IMR-90 (cell line): ENCODE measurements around the gene PDLIM1. TPM values are rescaled to one million over a fixed set of nuclear protein-coding genes. Genes with fewer than 3 reads are reported as not detected.

Experiments
- ATAC-seq: fragments of 200-7000 bp; cut with Tn5 transposase; 2 replicates; pipeline ENCODE4 v1.9.1; 2020; ENCODE audit warnings: low read depth, mild to moderate bottlenecking, moderate library complexity
- BruUV-seq: library from RNA; stranded (reverse); fragments of 400-500 nt; replicated peaks from 2 replicates; lab custom pipeline; 2021; lab: Mats Ljungman, UMichigan
- CTCF ChIA-PET: fragments of 300-600 bp; formaldehyde crosslinking; extraction: SDS; loops from one replicate; lab custom pipeline; 2021; ENCODE audit warnings: antibody characterized with exemption; lab: Yijun Ruan, JAX
- POLR2A ChIA-PET: fragments of 300-600 bp; sonication (Branson Sonifier 250); formaldehyde crosslinking; loops from one replicate; lab custom pipeline; 2022; ENCODE audit warnings: antibody characterized with exemption; ENCODE audit not compliant: unreplicated experiment; lab: Charles Lee
- DNase-seq: peaks from one replicate; pipeline ENCODE4 v3.0.0; 2013
- H2AFZ ChIP-seq: replicated peaks from 2 replicates; pipeline ENCODE3; 2013; ENCODE audit warnings: low read length, mild to moderate bottlenecking; ENCODE audit not compliant: poor library complexity
- H2AK5ac ChIP-seq: 2 replicates; pipeline ENCODE4 v1.6.1; 2013; ENCODE audit warnings: low read depth, low read length, inconsistent platforms
- H2AK9ac ChIP-seq: replicated peaks from 2 replicates; pipeline ENCODE3; 2013; ENCODE audit warnings: mild to moderate bottlenecking, low read depth, low read length, moderate library complexity; ENCODE audit not compliant: poor library complexity
- H2BK120ac ChIP-seq: 2 replicates; pipeline ENCODE4 v1.6.1; 2013; ENCODE audit warnings: low read depth, low read length, inconsistent platforms
- H2BK15ac ChIP-seq: 3 replicates; pipeline ENCODE4 v1.6.1; 2013; ENCODE audit warnings: low read depth, low read length, inconsistent platforms
- H2BK20ac ChIP-seq: 2 replicates; pipeline ENCODE4 v1.6.1; 2013; ENCODE audit warnings: low read depth, mild to moderate bottlenecking, inconsistent platforms, low read length, moderate library complexity
- H2BK5ac ChIP-seq: 2 replicates; pipeline ENCODE4 v1.6.1; 2013; ENCODE audit warnings: mild to moderate bottlenecking, low read depth, low read length, inconsistent platforms; ENCODE audit not compliant: poor library complexity, severe bottlenecking
- H3K14ac ChIP-seq: replicated peaks from 2 replicates; pipeline ENCODE4 v1.6.1; 2013; ENCODE audit warnings: low read depth, low read length, inconsistent platforms
- H3K18ac ChIP-seq: 2 replicates; pipeline ENCODE4 v1.6.1; 2013; ENCODE audit warnings: low read depth, low read length, control low read depth
- H3K23ac ChIP-seq: 2 replicates; pipeline ENCODE4 v1.6.1; 2013; ENCODE audit warnings: low read depth, low read length, inconsistent platforms
- H3K27ac ChIP-seq: 2 replicates; pipeline ENCODE4 v1.5.1; 2013; ENCODE audit warnings: mild to moderate bottlenecking, control low read depth, low read length; ENCODE audit not compliant: insufficient read depth
- H3K27me3 ChIP-seq: 2 replicates; pipeline ENCODE4 v1.6.1; 2013; ENCODE audit warnings: low read length; ENCODE audit not compliant: control insufficient read depth, insufficient read depth
- H3K36me3 ChIP-seq: 2 replicates; pipeline ENCODE4 v1.6.1; 2013; ENCODE audit warnings: low read length, mixed read lengths; ENCODE audit not compliant: control insufficient read depth, insufficient read depth
- H3K4ac ChIP-seq: 2 replicates; pipeline ENCODE4 v1.6.1; 2013; ENCODE audit warnings: low read depth, low read length, inconsistent platforms
- H3K4me1 ChIP-seq: 2 replicates; pipeline ENCODE4 v1.6.1; 2013; ENCODE audit warnings: low read length, mixed read lengths; ENCODE audit not compliant: control insufficient read depth, insufficient read depth
- H3K4me2 ChIP-seq: 2 replicates; pipeline ENCODE4 v1.6.1; 2013; ENCODE audit warnings: low read depth, mild to moderate bottlenecking, control low read depth, low read length, moderate library complexity
- H3K4me3 ChIP-seq: 2 replicates; pipeline ENCODE4 v1.5.1; 2013; ENCODE audit warnings: low read depth, mild to moderate bottlenecking, control low read depth, low read length, moderate library complexity; ENCODE audit not compliant: insufficient read depth
- H3K56ac ChIP-seq: 2 replicates; pipeline ENCODE4 v1.6.1; 2013; ENCODE audit warnings: low read length, inconsistent platforms; ENCODE audit not compliant: insufficient read depth; ENCODE audit errors: extremely low read depth
- H3K79me1 ChIP-seq, 2 experiments: 2 replicates each; pipeline ENCODE4 v1.6.1; 2013; ENCODE audit warnings: low read length in 2 of 2, inconsistent platforms in 1 of 2, low read depth in 1 of 2
- H3K9ac ChIP-seq: 2 replicates; pipeline ENCODE4 v1.6.1; 2013; ENCODE audit warnings: low read depth, low read length, control low read depth
- H3K9me1 ChIP-seq: 2 replicates; pipeline ENCODE4 v1.6.1; 2013; ENCODE audit warnings: low read length, inconsistent platforms; ENCODE audit not compliant: insufficient read depth
- H3K9me3 ChIP-seq: 2 replicates; pipeline ENCODE4 v1.6.1; 2013; ENCODE audit warnings: low read length; ENCODE audit not compliant: control insufficient read depth, insufficient read depth
- H4K20me1 ChIP-seq: 2 replicates; pipeline ENCODE4 v1.6.1; 2013; ENCODE audit warnings: low read length, inconsistent platforms; ENCODE audit not compliant: insufficient read depth
- H4K5ac ChIP-seq: 2 replicates; pipeline ENCODE4 v1.6.1; 2013; ENCODE audit warnings: mild to moderate bottlenecking, low read depth, low read length, control low read depth
- H4K8ac ChIP-seq, 2 experiments: 2 replicates each; pipeline ENCODE4 v1.6.1; 2013; ENCODE audit warnings: low read depth in 2 of 2, low read length in 2 of 2, control low read depth in 1 of 2, inconsistent platforms in 1 of 2
- H4K91ac ChIP-seq: 2 replicates; pipeline ENCODE4 v1.6.1; 2013; ENCODE audit warnings: low read depth, low read length, inconsistent platforms; ENCODE audit not compliant: insufficient read depth
- BHLHE40 ChIP-seq: fragments of 150-350 bp; IDR thresholded peaks from 2 replicates; pipeline ENCODE4 v1.6.1; 2016; ENCODE audit warnings: mild to moderate bottlenecking, low read depth, low read length
- CEBPB ChIP-seq: IDR thresholded peaks from 2 replicates; pipeline ENCODE4 v1.6.1; 2012; ENCODE audit warnings: low read depth, low read length, improper control_type of control experiment
- FOS ChIP-seq: fragments of 150-350 bp; IDR thresholded peaks from 2 replicates; pipeline ENCODE4 v1.6.1; 2016; ENCODE audit warnings: low read depth, low read length
- NFE2L2 ChIP-seq: fragments of 150-350 bp; IDR thresholded peaks from 2 replicates; pipeline ENCODE4 v1.6.1; 2016; ENCODE audit warnings: low read depth, mild to moderate bottlenecking, low read length
- POLR2A ChIP-seq: IDR thresholded peaks from 2 replicates; pipeline ENCODE4 v1.6.1; 2012; ENCODE audit warnings: mild to moderate bottlenecking, low read depth, low read length
- RAD21 ChIP-seq: IDR thresholded peaks from 2 replicates; pipeline ENCODE4 v1.6.1; 2012; ENCODE audit warnings: low read length, improper control_type of control experiment
- RCOR1 ChIP-seq: IDR thresholded peaks from 2 replicates; pipeline ENCODE4 v1.6.1; 2012; ENCODE audit warnings: mild to moderate bottlenecking, low read length, improper control_type of control experiment; ENCODE audit not compliant: insufficient replicate concordance
- WGBS, 2 experiments: methylation state at CpG; one replicate each; pipeline versions ENCODE4 v1.1.5 to v1.1.7; 2013; ENCODE audit warnings: missing lambda C conversion rate in 2 of 2; ENCODE audit not compliant: insufficient read length in 1 of 2; ENCODE audit errors: extremely low coverage in 2 of 2; 5-methylcytosine and 5-hydroxymethylcytosine counted together
- dilution Hi-C: fragments of 300-500 bp; cut with HindIII; formaldehyde crosslinking; loops from one replicate; pipeline ENCODE4 v1.14.3; 2018; ENCODE audit warnings: low sequenced_read_pairs; ENCODE audit not compliant: unreplicated experiment
- in situ Hi-C: fragments of 300-500 bp; cut with MboI; formaldehyde crosslinking; loops from 3 replicates; pipeline ENCODE4 v1.14.3; 2019; ENCODE audit warnings: low sequenced_read_pairs, inconsistent platforms, mixed read lengths
- intact Hi-C: fragments of 100-400 bp; cut with micrococcal nuclease; formaldehyde crosslinking; loops from 2 replicates; pipeline ENCODE4 v1.10.0; 2022
- polyA plus RNA-seq, 3 experiments: library from polyadenylated mRNA; depleted of rRNA; stranded (reverse); fragments of >200 nt; gene quantifications; 2 replicates each; pipeline ENCODE4 v1.2.3, GENCODE V29; 2012; ENCODE audit warnings: low replicate concordance in 1 of 3
- total RNA-seq: library from RNA; depleted of rRNA; stranded (reverse); fragments of >200 nt; gene quantifications from 2 replicates; pipeline ENCODE4 v1.2.3, GENCODE V29; 2012
- TF ChIP-seq, protein P1 (sequence below): fragments of 150-350 bp; IDR thresholded peaks from 2 replicates; pipeline ENCODE4 v1.6.1; 2016; ENCODE audit warnings: low read depth, mild to moderate bottlenecking, low read length, moderate library complexity, borderline replicate concordance

Gene PDLIM1
- total and polyA plus RNA-seq, 2 of the 4 experiments (the other 2 are of a cell fraction) = 30.1 to 187 TPM

DNA sequence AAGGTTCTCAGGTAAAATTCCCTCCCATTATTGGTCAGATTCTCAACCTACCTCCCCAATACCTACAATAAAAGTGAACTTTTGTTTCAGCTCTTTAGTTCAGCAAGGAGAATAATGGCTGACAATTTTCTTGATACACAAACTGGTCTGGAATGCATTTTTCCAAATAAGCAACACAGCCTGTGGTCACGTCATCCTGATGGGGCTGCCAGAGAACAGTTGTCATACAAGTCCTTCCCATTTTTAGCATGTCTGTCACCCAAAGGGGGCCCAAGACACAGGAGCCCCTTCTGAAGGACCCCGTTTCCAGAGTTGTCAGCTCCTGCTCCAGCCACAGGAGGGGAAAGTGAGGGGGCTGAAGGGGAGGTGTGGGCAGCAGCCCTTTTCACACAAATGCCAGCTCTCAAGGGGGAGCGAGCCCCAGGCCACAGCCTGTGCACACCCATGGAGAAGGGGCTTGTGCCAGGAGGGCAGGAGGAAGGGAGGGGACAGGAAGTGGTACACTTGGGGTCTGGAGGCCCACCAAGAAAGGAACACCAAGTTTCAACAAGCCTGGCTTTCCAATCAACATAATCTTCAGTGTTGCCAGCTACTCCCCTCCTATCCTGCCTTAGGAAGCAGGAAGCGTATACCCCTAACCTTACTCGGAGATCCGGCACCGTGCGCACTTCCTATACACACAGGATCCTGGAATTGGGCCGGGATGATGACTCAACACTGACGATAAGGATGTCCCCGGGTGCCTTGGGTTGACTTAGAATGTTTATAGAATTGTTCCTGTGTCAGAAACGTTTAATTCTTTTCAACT is 43.4 kb upstream of the PDLIM1 start:
- Histone ChIP-seq H3K4me3 (no peak overlapping the region), H3K4me1 (peaks cover 32% of the 10 kb centered on the region), H2BK15ac (peak overlapping the region; percentile 90; the same call in 2 of the 3 replicates), H3K9me1 (peaks cover 29% of the 10 kb centered on the region), H2BK20ac (peak overlapping the region; percentile 100), H2AFZ (peak overlapping the region; percentile 90), H3K9me3 (no peaks in the 10 kb centered on the region), H3K36me3 (no peaks in the 10 kb centered on the region), H4K8ac (peak overlapping the region; percentile 90 to 99), H3K4ac (peak overlapping the region; percentile 100), H3K27me3 (no peaks in the 10 kb centered on the region), H4K91ac (peak overlapping the region; percentile 99), H3K18ac (peak overlapping the region; percentile 96), H2BK120ac (peak overlapping the region; percentile 100), H4K5ac (peak overlapping the region; percentile 97), H4K20me1 (no peaks in the 10 kb centered on the region), H3K14ac (peak overlapping the region; percentile 99), H3K9ac (peak overlapping the region; percentile 66), H2AK5ac (peak overlapping the region; percentile 97), H2AK9ac (peak overlapping the region; percentile 86), H3K79me1 (peaks cover 0 to 6% of the 10 kb centered on the region in 2 experiments; a peak in 2 of 4 replicates), H2BK5ac (peak overlapping the region; percentile 100), H3K56ac (peak overlapping the region; percentile 92), H3K4me2 (peak overlapping the region; percentile 24), H3K23ac (peak overlapping the region; percentile 99), H3K27ac (peak overlapping the region; percentile 99)
- no CpG with 5 or more reads among the region's 12 CpGs for WGBS, 2 experiments
- CTCF ChIA-PET = interaction anchor here (0.7 to 1.0 kb wide), 2 partner anchors 91 to 1829 kb away, joined by 3 read pairs; no protein-coding TSS in a partner anchor
- dilution Hi-C loops (no loop called here), in situ Hi-C loops (no loop called here), intact Hi-C loops (loop anchor here (1.0 to 2.0 kb wide), 2 partner anchors 26 to 43 kb away; partner anchors contain the start of gene PDLIM1)
- ATAC-seq (peak; percentile 93), DNase-seq (peak; percentile 98)
- no TSS peak for BruUV-seq
- POLR2A ChIA-PET = interaction anchor here (0.6 to 1.1 kb wide), 2 partner anchors 45 to 99 kb away, joined by 4 to 6 read pairs; no protein-coding TSS in a partner anchor
- peak; percentile 7 for TF ChIP-seq RCOR1
- TF ChIP-seq, protein P1, sequence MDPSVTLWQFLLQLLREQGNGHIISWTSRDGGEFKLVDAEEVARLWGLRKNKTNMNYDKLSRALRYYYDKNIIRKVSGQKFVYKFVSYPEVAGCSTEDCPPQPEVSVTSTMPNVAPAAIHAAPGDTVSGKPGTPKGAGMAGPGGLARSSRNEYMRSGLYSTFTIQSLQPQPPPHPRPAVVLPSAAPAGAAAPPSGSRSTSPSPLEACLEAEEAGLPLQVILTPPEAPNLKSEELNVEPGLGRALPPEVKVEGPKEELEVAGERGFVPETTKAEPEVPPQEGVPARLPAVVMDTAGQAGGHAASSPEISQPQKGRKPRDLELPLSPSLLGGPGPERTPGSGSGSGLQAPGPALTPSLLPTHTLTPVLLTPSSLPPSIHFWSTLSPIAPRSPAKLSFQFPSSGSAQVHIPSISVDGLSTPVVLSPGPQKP = no peak
- 0 out of 2 replicates have a peak, but pooled peaks have one; percentile 6 for TF ChIP-seq NFE2L2
- TF ChIP-seq RAD21 = no peak
- 0 out of 2 replicates have a peak, but pooled peaks have one; percentile 13 for TF ChIP-seq POLR2A
- peak; percentile 34; the same call in 1 of the 2 replicates for TF ChIP-seq CEBPB
- TF ChIP-seq BHLHE40 = 0 out of 2 replicates have a peak, but pooled peaks have one; percentile 2
- peak; percentile 87 for TF ChIP-seq FOS
